ENCODE results near the gene TEX101.
A peak's percentile ranks its signal among the peaks of the same experiment; 100 is the strongest.
"Not testable (repeated sequence)": the region's sequence is repeated elsewhere in the genome, so short reads cannot be mapped to it uniquely, and the experiment has no call there.

The TEX101 gene

GRCh38 chr19:43422000-43422688 is 7.5 kb downstream of the TEX101 start:
- no peak for DNase-seq

DNA sequence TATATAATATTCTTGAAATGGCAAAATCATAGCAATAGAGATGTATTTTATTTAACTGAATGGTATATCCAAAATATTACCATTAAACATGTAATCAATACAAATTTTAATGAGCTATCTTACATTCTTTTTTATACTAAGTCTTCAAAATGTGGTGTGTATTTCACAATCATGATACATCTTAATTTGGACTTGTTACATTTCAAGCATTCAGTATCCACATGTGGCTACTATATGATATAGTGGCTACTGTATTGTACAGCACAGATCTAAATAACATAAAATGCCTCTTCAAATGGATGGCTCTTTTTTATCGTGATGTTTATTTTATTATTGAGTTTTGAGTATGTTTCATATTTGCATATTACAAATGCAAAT is 8.0 kb downstream of the TEX101 start:
- DNase-seq: no peak

- no peak for DNase-seq
Measured at GRCh38 chr19:43423779-43424178, 9.1 kb downstream of the TEX101 start.

DNA sequence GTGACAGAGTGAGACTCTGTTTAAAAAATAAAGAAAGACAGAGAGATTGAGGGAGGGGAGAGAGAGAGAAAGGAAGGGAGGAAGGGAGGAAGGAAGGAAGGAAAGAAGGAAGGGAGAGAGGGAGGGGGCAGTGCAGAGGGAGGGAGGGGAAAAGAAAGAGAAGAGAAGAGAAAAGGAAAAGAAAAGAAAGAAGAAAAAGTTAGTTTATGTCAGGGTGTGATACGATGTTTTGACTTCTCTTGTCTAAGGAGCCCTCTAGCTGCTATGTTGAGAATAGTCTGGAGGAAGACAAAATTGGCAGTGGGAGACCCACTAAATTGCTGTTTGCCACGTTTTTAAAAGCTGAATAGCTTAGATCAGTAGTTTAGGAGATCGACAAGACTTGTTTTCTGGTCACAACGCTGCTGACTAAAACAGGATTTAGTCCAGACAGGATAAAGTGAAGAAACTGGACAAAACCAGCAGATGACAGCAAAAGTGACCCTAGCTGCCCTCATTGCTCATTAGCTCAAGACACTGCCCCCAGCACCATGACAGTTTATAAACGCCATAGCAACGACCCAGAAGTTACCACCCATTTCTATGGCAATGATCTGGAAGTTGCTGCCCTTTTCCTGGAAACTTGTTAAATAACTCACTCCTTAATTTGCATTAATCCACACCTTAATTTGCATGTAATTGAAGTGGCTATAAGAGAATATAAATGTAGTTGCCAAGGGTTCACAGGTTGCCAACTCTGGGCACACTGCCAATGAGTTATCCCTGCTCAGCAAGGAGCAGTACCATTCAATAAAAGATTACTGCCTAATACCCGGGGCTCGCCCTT is 11.1 kb downstream of the TEX101 start:
- peak; percentile 2 for DNase-seq

- DNase-seq: no peak
Measured at GRCh38 chr19:43429395-43429794, 14.7 kb downstream of the TEX101 start.

DNA sequence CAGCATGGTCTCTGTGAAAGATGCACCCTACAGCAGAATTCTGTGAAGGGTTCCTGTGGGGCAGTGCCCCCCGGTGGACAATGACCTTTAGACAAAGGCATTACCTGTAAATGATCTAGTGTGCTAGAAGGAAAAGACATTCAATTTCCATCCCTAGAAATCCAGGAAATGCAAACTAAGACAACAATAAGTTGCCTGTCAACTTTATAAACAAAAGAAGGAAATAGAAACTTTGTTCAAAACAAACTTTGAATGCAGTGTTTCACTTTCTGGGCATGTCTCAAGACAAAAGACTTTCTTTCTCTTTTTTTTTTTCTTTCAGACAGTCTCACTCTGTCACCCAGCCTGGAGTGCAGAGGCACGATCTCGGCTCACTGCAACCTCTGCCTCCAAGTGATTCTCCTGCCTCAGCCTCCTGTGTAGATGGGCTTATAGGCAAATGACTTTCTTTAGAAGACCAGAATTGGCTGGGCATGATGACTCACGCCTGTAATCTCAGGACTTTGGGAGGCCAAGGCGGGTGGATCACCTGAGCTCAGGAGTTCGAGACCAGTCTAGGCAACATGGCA is 15.5 kb downstream of the TEX101 start:
- no peak for DNase-seq

GRCh38 chr19:43430976-43431375 is 16.3 kb downstream of the TEX101 start:
- DNase-seq: no peak

GRCh38 chr19:43433358-43433673 is 18.6 kb downstream of the TEX101 start:
- DNase-seq: no peak

- no peak for DNase-seq
Measured at GRCh38 chr19:43433689-43434088, 19.0 kb downstream of the TEX101 start.

DNA sequence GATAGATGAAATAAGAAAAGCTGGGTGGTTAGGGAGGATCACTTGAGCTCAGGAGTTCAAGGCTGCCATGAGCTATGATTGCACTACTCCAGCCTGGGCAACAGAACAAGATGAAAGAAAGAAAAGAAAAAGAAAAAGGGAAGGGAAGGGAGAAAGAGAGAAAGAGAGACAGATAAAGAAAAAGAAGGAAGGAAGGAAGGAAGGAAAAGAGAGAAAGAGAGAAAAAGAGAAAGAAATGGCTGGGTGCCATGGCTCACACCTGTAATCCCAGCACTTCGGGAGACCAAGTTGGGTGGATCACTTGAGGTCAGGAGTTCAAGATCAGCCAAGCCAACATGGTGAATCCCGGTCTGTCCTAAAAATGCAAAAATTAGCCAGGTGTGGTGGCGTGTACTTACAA is 21.1 kb downstream of the TEX101 start:
- DNase-seq: no peak

GRCh38 chr19:43437284-43437683 is 22.6 kb downstream of the TEX101 start:
- DNase-seq: not testable (repeated sequence)

DNA sequence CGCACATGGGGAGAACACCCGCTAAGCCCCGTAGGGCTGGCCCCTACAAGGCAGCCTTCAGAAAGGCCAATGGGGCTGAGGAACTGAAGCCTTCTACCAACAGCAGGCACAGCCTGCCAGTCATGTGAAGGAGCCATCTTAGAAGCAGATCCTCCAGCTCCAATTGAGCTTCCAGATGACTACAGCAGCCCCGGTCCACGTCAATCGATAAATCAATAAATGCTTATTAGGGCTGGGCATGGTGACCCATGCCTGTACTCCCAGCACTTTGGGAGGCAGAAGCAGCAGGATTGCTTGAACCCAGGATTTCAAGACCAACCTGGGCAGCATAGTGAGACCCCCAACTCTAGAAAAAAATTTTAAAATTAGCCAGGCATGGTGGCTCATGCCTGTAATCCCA is 23.0 kb downstream of the TEX101 start:
- no peak for DNase-seq

DNA sequence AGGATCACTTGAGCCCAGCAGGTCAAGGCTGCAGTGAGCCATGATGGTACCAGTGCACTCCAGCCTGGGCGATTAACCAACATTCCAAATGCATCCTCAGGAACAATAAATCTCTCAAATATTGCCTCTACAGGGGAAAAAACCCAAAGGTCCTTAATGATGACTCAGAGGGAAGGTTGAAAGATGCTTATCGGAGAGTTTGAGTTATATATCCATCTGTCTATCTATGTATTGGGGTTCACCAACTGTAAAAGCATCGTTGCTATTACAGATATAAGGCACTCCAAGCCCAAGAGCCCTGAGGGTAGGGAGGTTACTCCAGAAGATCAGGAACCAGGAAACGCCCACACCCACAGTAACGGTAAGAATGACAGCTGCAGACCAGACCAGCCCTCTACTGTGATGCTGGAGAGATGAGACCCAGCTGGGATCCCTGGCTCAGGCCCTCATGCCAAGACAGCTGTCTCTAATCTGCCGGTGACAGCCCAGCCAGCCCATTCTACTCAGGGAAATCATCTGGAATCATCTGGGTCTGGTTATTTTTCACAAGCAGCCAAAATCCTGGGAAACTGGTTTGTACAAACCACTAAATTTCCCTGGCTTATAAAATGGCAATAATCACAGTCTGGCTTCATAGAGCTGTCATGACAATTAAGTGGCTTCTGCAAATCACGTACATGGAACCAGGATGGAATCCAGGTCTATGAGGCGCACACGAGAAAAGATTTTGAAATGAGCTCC is 23.8 kb downstream of the TEX101 start:
- no peak for DNase-seq

- DNase-seq: no peak
Measured at GRCh38 chr19:43439032-43439708, 24.5 kb downstream of the TEX101 start.

DNA sequence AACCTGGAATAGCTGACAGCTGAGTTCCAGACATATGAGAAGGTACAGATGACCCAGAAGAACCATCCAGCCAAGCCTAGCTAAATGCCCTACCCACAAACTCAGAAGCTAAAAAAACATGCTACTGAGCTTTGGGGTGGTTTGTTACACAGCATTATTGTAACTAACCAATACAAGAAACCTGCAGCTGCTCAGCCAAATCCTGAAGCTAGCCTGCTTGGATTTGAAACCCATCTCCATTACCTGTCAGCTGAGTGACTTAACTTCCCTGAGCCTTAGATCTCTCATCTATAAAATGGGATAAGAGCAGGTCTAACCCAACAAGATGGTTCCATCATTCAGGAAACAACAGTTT is 25.0 kb downstream of the TEX101 start:
- no peak for DNase-seq

DNA sequence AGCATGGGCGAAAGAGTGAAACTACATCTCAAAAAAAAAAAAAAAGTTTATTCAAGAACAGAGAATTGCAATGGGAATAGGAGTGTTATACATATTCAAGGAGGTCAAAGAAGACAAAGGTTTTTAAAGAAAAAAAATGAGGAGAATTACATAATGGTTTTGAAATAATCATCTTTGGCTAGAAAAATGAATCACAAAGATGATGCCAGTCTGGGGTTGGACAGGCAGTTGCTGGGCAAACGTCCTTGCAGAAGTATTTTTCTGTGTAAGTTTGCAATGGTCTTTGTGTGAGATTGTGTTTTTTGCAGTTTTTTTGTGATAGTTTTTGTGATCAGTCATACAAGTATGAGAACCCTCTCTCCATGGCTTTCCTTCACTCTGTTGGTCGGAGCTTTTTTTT is 27.0 kb downstream of the TEX101 start:
- DNase-seq: no peak

DNA sequence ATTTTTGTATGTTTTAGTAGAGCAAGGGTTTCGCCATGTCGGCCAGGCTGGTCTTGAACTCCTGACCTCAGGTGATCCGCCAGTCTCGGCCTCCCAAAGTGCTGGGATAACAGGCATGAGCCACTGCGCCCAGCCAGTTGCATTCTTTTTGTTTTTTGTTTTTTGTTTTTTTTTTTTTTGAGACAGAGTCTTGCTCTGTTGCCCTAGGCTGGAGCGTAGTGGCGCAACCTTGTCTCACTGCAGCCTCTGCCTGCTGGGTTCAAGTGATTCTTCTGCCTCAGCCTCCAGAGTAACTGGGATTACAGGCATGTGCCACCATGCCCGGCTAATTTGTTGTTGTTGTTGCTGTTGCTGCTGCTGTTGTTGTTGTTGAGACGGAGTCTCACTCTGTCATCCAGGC is 29.4 kb downstream of the TEX101 start:
- not testable (repeated sequence) for DNase-seq

GRCh38 chr19:43444531-43445287 is 30.0 kb downstream of the TEX101 start:
- DNase-seq: no peak

- no peak for DNase-seq
Measured at GRCh38 chr19:43445426-43445825, 30.7 kb downstream of the TEX101 start.

DNA sequence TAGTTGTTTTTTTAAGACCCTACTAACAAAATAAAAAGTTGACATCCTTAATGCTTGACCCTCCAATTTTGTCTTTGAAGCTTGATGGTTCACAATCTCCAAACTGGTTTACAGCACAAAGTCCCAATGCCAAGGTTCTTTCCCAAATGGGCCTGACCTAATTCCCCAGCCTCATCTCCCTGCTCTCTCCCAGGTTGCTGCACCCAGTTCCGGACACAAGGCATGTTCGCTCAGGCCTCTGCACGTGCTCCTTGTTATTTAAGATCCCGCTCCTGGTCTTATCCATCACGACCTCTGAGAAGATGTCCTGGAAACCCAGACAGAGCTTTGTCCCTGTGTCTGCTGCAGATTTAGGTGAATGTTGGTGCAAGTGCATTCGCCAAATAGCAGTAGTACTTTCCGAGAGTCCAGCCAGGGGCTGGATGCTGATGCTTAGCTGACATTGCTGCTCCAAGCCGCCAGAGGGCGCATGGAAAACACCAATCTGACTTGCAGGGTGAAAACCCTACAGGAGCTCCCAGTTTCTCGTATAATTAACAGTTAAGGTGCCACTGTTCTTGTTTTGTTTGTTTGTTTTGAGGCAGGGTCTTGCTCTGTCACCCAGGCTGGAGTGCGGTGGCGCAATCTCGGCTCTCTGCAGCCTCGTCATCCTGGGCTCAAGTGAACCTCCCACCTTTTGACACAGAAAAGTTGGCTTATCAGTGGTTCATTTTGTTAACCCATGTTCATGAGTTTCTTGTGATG is 32.2 kb downstream of the TEX101 start:
- peak; percentile 35 for DNase-seq

DNA sequence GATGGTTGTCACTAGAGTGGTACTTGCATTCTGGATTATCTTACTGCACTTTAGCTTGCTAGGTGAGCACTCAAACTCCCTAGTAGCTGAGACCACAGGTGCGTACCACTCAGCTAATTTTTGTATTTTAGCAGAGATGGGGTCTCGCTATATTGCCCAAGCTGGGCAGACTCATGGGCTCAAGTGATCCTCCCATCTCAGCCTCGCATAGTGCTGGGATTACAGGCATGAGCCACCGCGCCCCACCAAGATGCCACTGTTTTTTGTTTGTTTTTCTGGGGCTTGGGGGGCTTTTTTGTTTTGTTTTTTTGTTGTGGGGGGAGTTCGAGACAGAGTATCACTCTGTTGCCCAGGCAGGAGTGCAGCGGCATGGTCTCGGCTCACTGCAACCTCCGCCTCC is 33.0 kb downstream of the TEX101 start:
- DNase-seq: no peak

DNA sequence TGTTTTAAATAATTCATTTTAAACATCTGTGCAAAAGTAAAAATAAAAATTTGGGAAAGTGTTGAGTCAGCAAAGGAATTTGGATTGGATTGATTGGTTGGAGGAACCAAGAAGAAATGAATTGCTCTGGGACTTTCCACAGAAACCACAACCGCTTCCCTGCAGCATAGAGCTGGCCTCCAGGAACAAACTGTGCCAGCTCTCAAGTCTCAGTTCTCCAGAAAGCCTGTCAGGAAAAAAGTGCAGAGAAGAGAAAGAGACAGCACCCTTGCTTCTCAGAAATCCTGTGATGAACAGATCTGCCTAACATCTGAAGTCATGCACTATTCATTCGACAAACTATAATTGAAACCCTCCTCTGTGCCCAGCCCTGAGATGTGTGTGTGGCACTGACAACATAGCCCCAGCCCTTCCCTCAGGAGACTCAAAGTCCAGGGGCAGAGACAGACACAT is 35.9 kb downstream of the TEX101 start:
- DNase-seq: no peak
